ENCODE results near the gene LMNA. TPM values are rescaled to one million over a fixed set of nuclear protein-coding genes. Genes with fewer than 3 reads are reported as not detected.
"Not testable (repeated sequence)": the region's sequence is repeated elsewhere in the genome, so short reads cannot be mapped to it uniquely, and the experiment has no call there.

The LMNA gene
- total RNA-seq, 1 donor from 2014 or later, result 20.5 TPM

- H3K4me2 ChIP-seq, result no peak overlapping the region
- Mint-ChIP-seq H3K9me3 (no peaks in the 10 kb centered on the region), H3K4me3 (no peak overlapping the region), H3K27ac (no peak overlapping the region), H3K27me3 (ENCODE audit: insufficient read depth, low read depth) (peaks cover 9% of the 10 kb centered on the region), H3K4me1 (peaks cover 52% of the 10 kb centered on the region), H3K36me3 (peaks cover 10% of the 10 kb centered on the region)
- H3K9ac ChIP-seq, result no peak overlapping the region
- H3K9me3 ChIP-seq (ENCODE audit: low read depth), result no peaks in the 10 kb centered on the region
- H3K4me3 ChIP-seq, result no peak overlapping the region
- H3K36me3 ChIP-seq, result no peaks in the 10 kb centered on the region
- TF ChIP-seq EZH2 (IDR thresholded peaks at IDR 0.05) (no peak), CTCF (IDR thresholded peaks at IDR 0.05) (no peak), EZH2phosphoT487 (IDR thresholded peaks at IDR 0.05) (no peak)
- peaks cover 6% of the 10 kb centered on the region for H3K27me3 ChIP-seq
- no peak overlapping the region for H3K27ac ChIP-seq
- peaks cover 29% of the 10 kb centered on the region for H3K4me1 ChIP-seq
- peaks cover 100% of the 10 kb centered on the region for H4K20me1 ChIP-seq (ENCODE audit: low read depth)
- DNase-seq (ENCODE audit: low spot score), result no peak
- H3F3A ChIP-seq (ENCODE audit: low read depth), result peaks cover 38% of the 10 kb centered on the region
- H3K79me2 ChIP-seq (ENCODE audit: low read depth), result peaks cover 39% of the 10 kb centered on the region
- H2AFZ ChIP-seq (replicated peaks), result no peak overlapping the region
These were observed 5.8 kb downstream of the LMNA start for GRCh38 chr1:156120318-156120717.

- Mint-ChIP-seq H3K4me1 (peaks cover 48% of the 10 kb centered on the region), H3K36me3 (peaks cover 10% of the 10 kb centered on the region)
- not testable (repeated sequence) for H3K27me3 ChIP-seq; H2AFZ ChIP-seq (replicated peaks); H3K4me2 ChIP-seq; H3K27me3 Mint-ChIP-seq (ENCODE audit: insufficient read depth, low read depth); H3K36me3 ChIP-seq; H3K27ac ChIP-seq; H3K4me3 ChIP-seq; H3K9me3 ChIP-seq (ENCODE audit: low read depth); H3K4me3 Mint-ChIP-seq; H3K9ac ChIP-seq; DNase-seq (ENCODE audit: low spot score); H3K9me3 Mint-ChIP-seq; H3K27ac Mint-ChIP-seq
- peaks cover 26% of the 10 kb centered on the region for H3K4me1 ChIP-seq
- H3K79me2 ChIP-seq (ENCODE audit: low read depth), result peaks cover 38% of the 10 kb centered on the region
- peaks cover 38% of the 10 kb centered on the region for H3F3A ChIP-seq (ENCODE audit: low read depth)
- peaks cover 100% of the 10 kb centered on the region for H4K20me1 ChIP-seq (ENCODE audit: low read depth)
These were observed 6.5 kb downstream of the LMNA start for GRCh38 chr1:156121005-156121404.

GRCh38 chr1:156121457-156121856 is 6.9 kb downstream of the LMNA start:
- Mint-ChIP-seq H3K36me3 (peaks cover 8% of the 10 kb centered on the region), H3K4me3 (no peak overlapping the region), H3K27me3 (ENCODE audit: insufficient read depth, low read depth) (peaks cover 9% of the 10 kb centered on the region), H3K9me3 (no peaks in the 10 kb centered on the region), H3K4me1 (peaks cover 47% of the 10 kb centered on the region), H3K27ac (peak overlapping the region; percentile 29)
- Histone ChIP-seq H3K4me3 (no peak overlapping the region), H4K20me1 (ENCODE audit: low read depth) (peaks cover 100% of the 10 kb centered on the region), H3K9ac (no peak overlapping the region), H3K79me2 (ENCODE audit: low read depth) (peaks cover 33% of the 10 kb centered on the region), H3K4me1 (peaks cover 26% of the 10 kb centered on the region), H3K4me2 (no peak overlapping the region), H3K9me3 (ENCODE audit: low read depth) (no peaks in the 10 kb centered on the region), H3K36me3 (no peaks in the 10 kb centered on the region), H3K27me3 (no peaks in the 10 kb centered on the region), H2AFZ (replicated peaks) (no peak overlapping the region), H3K27ac (no peak overlapping the region), H3F3A (ENCODE audit: low read depth) (peaks cover 38% of the 10 kb centered on the region)
- TF ChIP-seq EZH2phosphoT487 (IDR thresholded peaks at IDR 0.05), result no peak
- TF ChIP-seq EZH2 (IDR thresholded peaks at IDR 0.05), result no peak
- TF ChIP-seq CTCF (IDR thresholded peaks at IDR 0.05), result no peak
- no peak for DNase-seq (ENCODE audit: low spot score)

- peaks cover 8% of the 10 kb centered on the region for H3K36me3 Mint-ChIP-seq
- no peak overlapping the region for H3K9ac ChIP-seq
- no peaks in the 10 kb centered on the region for H3K36me3 ChIP-seq
- H3K9me3 Mint-ChIP-seq, result no peaks in the 10 kb centered on the region
- H3K4me2 ChIP-seq, result peak overlapping the region; percentile 37
- H4K20me1 ChIP-seq (ENCODE audit: low read depth), result peaks cover 100% of the 10 kb centered on the region
- peaks cover 29% of the 10 kb centered on the region for H3K79me2 ChIP-seq (ENCODE audit: low read depth)
- no peak overlapping the region for H3K27ac Mint-ChIP-seq
- peaks cover 26% of the 10 kb centered on the region for H3K4me1 ChIP-seq
- TF ChIP-seq EZH2 (IDR thresholded peaks at IDR 0.05) (no peak), EZH2phosphoT487 (IDR thresholded peaks at IDR 0.05) (no peak), CTCF (IDR thresholded peaks at IDR 0.05) (no peak)
- H3K27me3 Mint-ChIP-seq (ENCODE audit: insufficient read depth, low read depth), result peaks cover 9% of the 10 kb centered on the region
- H3K27ac ChIP-seq, result no peak overlapping the region
- H3K4me1 Mint-ChIP-seq, result peaks cover 45% of the 10 kb centered on the region
- H2AFZ ChIP-seq (replicated peaks), result no peak overlapping the region
- DNase-seq (ENCODE audit: low spot score), result no peak
- H3K4me3 ChIP-seq, result no peak overlapping the region
- no peak overlapping the region for H3K4me3 Mint-ChIP-seq
- H3K27me3 ChIP-seq, result no peaks in the 10 kb centered on the region
- peaks cover 38% of the 10 kb centered on the region for H3F3A ChIP-seq (ENCODE audit: low read depth)
- no peaks in the 10 kb centered on the region for H3K9me3 ChIP-seq (ENCODE audit: low read depth)
These were observed 7.6 kb downstream of the LMNA start for GRCh38 chr1:156122086-156122485.
